WTC11 (cell line): Measurements from ENCODE around the gene NFAM1. TPM values are rescaled to one million over a fixed set of nuclear protein-coding genes. Genes with fewer than 3 reads are reported as not detected.

Experiments
- CREM ChIP-seq: sonication (generic); formaldehyde crosslinking; IDR thresholded peaks from 2 replicates; pipeline ENCODE4 v1.8.1; 2022; ENCODE audit warnings: mild to moderate bottlenecking, missing genetic modification reagents, moderate library complexity
- KAT7 ChIP-seq: sonication (generic); formaldehyde crosslinking; IDR thresholded peaks from 2 replicates; pipeline ENCODE4 v1.8.1; 2023; ENCODE audit warnings: missing genetic modification reagents, mild to moderate bottlenecking, borderline replicate concordance
- MYBL2 ChIP-seq: sonication (generic); formaldehyde crosslinking; IDR thresholded peaks from 2 replicates; pipeline ENCODE4 v1.8.1; 2023; ENCODE audit warnings: mild to moderate bottlenecking, moderate library complexity, missing genetic modification reagents
- NFATC4 ChIP-seq: fragments of 250-450 bp; sonication (Bioruptor Pico); IDR thresholded peaks from 2 replicates; pipeline ENCODE4 v1.9.0; 2021; ENCODE audit warnings: mild to moderate bottlenecking
- NFYB ChIP-seq: sonication (generic); formaldehyde crosslinking; conservative IDR thresholded peaks from 2 replicates; pipeline ENCODE4 v1.8.0; 2022; ENCODE audit warnings: low read depth, missing genetic modification reagents
- ZNF138 ChIP-seq: sonication (generic); formaldehyde crosslinking; conservative IDR thresholded peaks from 2 replicates; pipeline ENCODE4 v1.8.1; 2022; ENCODE audit warnings: mild to moderate bottlenecking, moderate library complexity, missing genetic modification reagents
- total RNA-seq: library from RNA; stranded (reverse); gene quantifications from 3 replicates; pipeline ENCODE4 v1.2.3, GENCODE V29; 2021
- TF ChIP-seq, protein P1 (sequence below): sonication (generic); formaldehyde crosslinking; IDR thresholded peaks from 2 replicates; pipeline ENCODE4 v1.8.1; 2022; ENCODE audit warnings: mild to moderate bottlenecking, missing genetic modification reagents, moderate library complexity, borderline replicate concordance
- TF ChIP-seq, protein P2 (sequence below): sonication (generic); formaldehyde crosslinking; conservative IDR thresholded peaks from 2 replicates; pipeline ENCODE4 v1.8.1; 2023; ENCODE audit warnings: mild to moderate bottlenecking, low read depth, missing genetic modification reagents, moderate library complexity
- TF ChIP-seq, protein P3 (sequence below): sonication (generic); formaldehyde crosslinking; IDR thresholded peaks from 2 replicates; pipeline ENCODE4 v1.8.1; 2022; ENCODE audit warnings: mild to moderate bottlenecking, moderate library complexity, missing genetic modification reagents
- TF ChIP-seq, protein P4 (sequence below): fragments of 200-600 bp; IDR thresholded peaks from 2 replicates; pipeline ENCODE4 v1.8.0; 2022; ENCODE audit warnings: antibody characterized with exemption
- TF ChIP-seq, protein P5 (sequence below): sonication (generic); formaldehyde crosslinking; IDR thresholded peaks from 2 replicates; pipeline ENCODE4 v1.8.1; 2023; ENCODE audit warnings: mild to moderate bottlenecking, missing genetic modification reagents
- TF ChIP-seq, protein P6 (sequence below): fragments of 250-450 bp; sonication (Bioruptor Pico); IDR thresholded peaks from 2 replicates; pipeline ENCODE4 v1.8.0; 2021; ENCODE audit warnings: mild to moderate bottlenecking
- TF ChIP-seq, protein P7 (sequence below): sonication (generic); formaldehyde crosslinking; IDR thresholded peaks from 2 replicates; pipeline ENCODE4 v1.8.0; 2022; ENCODE audit warnings: missing genetic modification reagents
- TF ChIP-seq, protein P8 (sequence below): sonication (generic); formaldehyde crosslinking; IDR thresholded peaks from 2 replicates; pipeline ENCODE4 v1.8.1; 2023; ENCODE audit warnings: mild to moderate bottlenecking, missing genetic modification reagents, borderline replicate concordance
- TF ChIP-seq, protein P9 (sequence below): sonication (generic); formaldehyde crosslinking; conservative IDR thresholded peaks from 2 replicates; pipeline ENCODE4 v1.8.1; 2022; ENCODE audit warnings: mild to moderate bottlenecking, missing genetic modification reagents
- TF ChIP-seq, protein P10 (sequence below): sonication (generic); formaldehyde crosslinking; IDR thresholded peaks from 2 replicates; pipeline ENCODE4 v1.8.1; 2023; ENCODE audit warnings: mild to moderate bottlenecking, missing genetic modification reagents, moderate library complexity
- TF ChIP-seq, protein P11 (sequence below): sonication (generic); formaldehyde crosslinking; IDR thresholded peaks from 2 replicates; pipeline ENCODE4 v1.8.1; 2022; ENCODE audit warnings: low read depth, mild to moderate bottlenecking, moderate library complexity, missing genetic modification reagents, borderline replicate concordance

Gene NFAM1
- total RNA-seq, 1 experiment from 2014 or later, result 1.6 TPM

DNA sequence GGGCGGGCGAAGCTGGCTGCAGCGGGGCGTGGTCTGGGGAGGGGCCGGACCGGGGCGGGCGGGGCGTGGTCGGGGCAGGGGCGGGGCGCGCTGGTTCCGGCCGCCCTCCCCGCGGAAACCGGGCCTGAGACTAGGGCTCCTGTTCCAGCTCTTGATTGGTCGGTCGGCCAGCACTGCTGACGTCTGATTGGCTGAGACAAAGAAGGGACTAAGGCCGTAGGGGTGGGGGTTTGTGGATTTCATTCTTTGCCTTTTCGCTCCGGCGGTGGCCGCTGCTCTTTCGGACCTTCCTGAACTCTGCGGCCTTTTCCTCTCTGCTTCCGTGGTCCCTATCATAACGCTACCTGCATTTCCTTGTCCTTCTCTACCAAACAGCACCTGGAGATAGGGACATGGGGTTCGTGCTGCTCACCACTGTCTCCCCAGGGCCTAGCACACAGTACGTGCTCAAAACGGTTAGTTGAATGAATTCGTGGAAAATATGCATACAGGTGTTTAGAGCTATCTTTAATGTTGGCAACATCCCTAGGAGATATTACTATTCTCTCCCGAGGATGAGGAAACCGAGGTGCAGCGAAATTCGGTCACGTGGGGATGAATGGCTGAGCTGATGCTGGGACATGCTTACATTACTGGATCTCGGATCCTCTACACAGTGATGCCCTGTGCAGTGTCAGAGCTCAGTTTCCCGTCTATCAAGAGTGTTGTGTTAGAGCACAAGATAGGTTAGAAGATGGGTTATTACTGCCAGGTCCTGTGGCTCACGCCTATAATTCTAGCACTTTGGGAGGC is 62.8 kb downstream of the NFAM1 start (continued):
- TF ChIP-seq, protein P1, sequence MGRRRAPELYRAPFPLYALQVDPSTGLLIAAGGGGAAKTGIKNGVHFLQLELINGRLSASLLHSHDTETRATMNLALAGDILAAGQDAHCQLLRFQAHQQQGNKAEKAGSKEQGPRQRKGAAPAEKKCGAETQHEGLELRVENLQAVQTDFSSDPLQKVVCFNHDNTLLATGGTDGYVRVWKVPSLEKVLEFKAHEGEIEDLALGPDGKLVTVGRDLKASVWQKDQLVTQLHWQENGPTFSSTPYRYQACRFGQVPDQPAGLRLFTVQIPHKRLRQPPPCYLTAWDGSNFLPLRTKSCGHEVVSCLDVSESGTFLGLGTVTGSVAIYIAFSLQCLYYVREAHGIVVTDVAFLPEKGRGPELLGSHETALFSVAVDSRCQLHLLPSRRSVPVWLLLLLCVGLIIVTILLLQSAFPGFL (CRISPR knock-in tag), result no peak
- no peak for TF ChIP-seq MYBL2 (CRISPR knock-in tag)
- TF ChIP-seq, protein P2, sequence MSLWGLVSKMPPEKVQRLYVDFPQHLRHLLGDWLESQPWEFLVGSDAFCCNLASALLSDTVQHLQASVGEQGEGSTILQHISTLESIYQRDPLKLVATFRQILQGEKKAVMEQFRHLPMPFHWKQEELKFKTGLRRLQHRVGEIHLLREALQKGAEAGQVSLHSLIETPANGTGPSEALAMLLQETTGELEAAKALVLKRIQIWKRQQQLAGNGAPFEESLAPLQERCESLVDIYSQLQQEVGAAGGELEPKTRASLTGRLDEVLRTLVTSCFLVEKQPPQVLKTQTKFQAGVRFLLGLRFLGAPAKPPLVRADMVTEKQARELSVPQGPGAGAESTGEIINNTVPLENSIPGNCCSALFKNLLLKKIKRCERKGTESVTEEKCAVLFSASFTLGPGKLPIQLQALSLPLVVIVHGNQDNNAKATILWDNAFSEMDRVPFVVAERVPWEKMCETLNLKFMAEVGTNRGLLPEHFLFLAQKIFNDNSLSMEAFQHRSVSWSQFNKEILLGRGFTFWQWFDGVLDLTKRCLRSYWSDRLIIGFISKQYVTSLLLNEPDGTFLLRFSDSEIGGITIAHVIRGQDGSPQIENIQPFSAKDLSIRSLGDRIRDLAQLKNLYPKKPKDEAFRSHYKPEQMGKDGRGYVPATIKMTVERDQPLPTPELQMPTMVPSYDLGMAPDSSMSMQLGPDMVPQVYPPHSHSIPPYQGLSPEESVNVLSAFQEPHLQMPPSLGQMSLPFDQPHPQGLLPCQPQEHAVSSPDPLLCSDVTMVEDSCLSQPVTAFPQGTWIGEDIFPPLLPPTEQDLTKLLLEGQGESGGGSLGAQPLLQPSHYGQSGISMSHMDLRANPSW, result no peak
- TF ChIP-seq, protein P3, sequence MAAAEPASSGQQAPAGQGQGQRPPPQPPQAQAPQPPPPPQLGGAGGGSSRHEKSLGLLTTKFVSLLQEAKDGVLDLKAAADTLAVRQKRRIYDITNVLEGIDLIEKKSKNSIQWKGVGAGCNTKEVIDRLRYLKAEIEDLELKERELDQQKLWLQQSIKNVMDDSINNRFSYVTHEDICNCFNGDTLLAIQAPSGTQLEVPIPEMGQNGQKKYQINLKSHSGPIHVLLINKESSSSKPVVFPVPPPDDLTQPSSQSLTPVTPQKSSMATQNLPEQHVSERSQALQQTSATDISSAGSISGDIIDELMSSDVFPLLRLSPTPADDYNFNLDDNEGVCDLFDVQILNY (CRISPR knock-in tag), result no peak
- no peak for TF ChIP-seq ZNF138 (CRISPR knock-in tag)
- TF ChIP-seq, protein P4, sequence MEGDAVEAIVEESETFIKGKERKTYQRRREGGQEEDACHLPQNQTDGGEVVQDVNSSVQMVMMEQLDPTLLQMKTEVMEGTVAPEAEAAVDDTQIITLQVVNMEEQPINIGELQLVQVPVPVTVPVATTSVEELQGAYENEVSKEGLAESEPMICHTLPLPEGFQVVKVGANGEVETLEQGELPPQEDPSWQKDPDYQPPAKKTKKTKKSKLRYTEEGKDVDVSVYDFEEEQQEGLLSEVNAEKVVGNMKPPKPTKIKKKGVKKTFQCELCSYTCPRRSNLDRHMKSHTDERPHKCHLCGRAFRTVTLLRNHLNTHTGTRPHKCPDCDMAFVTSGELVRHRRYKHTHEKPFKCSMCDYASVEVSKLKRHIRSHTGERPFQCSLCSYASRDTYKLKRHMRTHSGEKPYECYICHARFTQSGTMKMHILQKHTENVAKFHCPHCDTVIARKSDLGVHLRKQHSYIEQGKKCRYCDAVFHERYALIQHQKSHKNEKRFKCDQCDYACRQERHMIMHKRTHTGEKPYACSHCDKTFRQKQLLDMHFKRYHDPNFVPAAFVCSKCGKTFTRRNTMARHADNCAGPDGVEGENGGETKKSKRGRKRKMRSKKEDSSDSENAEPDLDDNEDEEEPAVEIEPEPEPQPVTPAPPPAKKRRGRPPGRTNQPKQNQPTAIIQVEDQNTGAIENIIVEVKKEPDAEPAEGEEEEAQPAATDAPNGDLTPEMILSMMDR, result no peak
- no peak for TF ChIP-seq CREM
- TF ChIP-seq, protein P5, sequence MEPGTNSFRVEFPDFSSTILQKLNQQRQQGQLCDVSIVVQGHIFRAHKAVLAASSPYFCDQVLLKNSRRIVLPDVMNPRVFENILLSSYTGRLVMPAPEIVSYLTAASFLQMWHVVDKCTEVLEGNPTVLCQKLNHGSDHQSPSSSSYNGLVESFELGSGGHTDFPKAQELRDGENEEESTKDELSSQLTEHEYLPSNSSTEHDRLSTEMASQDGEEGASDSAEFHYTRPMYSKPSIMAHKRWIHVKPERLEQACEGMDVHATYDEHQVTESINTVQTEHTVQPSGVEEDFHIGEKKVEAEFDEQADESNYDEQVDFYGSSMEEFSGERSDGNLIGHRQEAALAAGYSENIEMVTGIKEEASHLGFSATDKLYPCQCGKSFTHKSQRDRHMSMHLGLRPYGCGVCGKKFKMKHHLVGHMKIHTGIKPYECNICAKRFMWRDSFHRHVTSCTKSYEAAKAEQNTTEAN, result no peak
- peak; percentile 58 for TF ChIP-seq NFYB (CRISPR knock-in tag)
- TF ChIP-seq, protein P6, sequence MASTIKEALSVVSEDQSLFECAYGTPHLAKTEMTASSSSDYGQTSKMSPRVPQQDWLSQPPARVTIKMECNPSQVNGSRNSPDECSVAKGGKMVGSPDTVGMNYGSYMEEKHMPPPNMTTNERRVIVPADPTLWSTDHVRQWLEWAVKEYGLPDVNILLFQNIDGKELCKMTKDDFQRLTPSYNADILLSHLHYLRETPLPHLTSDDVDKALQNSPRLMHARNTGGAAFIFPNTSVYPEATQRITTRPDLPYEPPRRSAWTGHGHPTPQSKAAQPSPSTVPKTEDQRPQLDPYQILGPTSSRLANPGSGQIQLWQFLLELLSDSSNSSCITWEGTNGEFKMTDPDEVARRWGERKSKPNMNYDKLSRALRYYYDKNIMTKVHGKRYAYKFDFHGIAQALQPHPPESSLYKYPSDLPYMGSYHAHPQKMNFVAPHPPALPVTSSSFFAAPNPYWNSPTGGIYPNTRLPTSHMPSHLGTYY (CRISPR knock-in tag), result no peak
- no peak for TF ChIP-seq NFATC4 (CRISPR knock-in tag)
- TF ChIP-seq, protein P7, sequence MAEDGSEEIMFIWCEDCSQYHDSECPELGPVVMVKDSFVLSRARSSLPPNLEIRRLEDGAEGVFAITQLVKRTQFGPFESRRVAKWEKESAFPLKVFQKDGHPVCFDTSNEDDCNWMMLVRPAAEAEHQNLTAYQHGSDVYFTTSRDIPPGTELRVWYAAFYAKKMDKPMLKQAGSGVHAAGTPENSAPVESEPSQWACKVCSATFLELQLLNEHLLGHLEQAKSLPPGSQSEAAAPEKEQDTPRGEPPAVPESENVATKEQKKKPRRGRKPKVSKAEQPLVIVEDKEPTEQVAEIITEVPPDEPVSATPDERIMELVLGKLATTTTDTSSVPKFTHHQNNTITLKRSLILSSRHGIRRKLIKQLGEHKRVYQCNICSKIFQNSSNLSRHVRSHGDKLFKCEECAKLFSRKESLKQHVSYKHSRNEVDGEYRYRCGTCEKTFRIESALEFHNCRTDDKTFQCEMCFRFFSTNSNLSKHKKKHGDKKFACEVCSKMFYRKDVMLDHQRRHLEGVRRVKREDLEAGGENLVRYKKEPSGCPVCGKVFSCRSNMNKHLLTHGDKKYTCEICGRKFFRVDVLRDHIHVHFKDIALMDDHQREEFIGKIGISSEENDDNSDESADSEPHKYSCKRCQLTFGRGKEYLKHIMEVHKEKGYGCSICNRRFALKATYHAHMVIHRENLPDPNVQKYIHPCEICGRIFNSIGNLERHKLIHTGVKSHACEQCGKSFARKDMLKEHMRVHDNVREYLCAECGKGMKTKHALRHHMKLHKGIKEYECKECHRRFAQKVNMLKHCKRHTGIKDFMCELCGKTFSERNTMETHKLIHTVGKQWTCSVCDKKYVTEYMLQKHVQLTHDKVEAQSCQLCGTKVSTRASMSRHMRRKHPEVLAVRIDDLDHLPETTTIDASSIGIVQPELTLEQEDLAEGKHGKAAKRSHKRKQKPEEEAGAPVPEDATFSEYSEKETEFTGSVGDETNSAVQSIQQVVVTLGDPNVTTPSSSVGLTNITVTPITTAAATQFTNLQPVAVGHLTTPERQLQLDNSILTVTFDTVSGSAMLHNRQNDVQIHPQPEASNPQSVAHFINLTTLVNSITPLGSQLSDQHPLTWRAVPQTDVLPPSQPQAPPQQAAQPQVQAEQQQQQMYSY (CRISPR knock-in tag), result no peak
- TF ChIP-seq, protein P8, sequence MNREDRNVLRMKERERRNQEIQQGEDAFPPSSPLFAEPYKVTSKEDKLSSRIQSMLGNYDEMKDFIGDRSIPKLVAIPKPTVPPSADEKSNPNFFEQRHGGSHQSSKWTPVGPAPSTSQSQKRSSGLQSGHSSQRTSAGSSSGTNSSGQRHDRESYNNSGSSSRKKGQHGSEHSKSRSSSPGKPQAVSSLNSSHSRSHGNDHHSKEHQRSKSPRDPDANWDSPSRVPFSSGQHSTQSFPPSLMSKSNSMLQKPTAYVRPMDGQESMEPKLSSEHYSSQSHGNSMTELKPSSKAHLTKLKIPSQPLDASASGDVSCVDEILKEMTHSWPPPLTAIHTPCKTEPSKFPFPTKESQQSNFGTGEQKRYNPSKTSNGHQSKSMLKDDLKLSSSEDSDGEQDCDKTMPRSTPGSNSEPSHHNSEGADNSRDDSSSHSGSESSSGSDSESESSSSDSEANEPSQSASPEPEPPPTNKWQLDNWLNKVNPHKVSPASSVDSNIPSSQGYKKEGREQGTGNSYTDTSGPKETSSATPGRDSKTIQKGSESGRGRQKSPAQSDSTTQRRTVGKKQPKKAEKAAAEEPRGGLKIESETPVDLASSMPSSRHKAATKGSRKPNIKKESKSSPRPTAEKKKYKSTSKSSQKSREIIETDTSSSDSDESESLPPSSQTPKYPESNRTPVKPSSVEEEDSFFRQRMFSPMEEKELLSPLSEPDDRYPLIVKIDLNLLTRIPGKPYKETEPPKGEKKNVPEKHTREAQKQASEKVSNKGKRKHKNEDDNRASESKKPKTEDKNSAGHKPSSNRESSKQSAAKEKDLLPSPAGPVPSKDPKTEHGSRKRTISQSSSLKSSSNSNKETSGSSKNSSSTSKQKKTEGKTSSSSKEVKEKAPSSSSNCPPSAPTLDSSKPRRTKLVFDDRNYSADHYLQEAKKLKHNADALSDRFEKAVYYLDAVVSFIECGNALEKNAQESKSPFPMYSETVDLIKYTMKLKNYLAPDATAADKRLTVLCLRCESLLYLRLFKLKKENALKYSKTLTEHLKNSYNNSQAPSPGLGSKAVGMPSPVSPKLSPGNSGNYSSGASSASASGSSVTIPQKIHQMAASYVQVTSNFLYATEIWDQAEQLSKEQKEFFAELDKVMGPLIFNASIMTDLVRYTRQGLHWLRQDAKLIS, result no peak
- TF ChIP-seq, protein P9, sequence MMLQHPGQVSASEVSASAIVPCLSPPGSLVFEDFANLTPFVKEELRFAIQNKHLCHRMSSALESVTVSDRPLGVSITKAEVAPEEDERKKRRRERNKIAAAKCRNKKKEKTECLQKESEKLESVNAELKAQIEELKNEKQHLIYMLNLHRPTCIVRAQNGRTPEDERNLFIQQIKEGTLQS (CRISPR knock-in tag), result no peak
- TF ChIP-seq, protein P10, sequence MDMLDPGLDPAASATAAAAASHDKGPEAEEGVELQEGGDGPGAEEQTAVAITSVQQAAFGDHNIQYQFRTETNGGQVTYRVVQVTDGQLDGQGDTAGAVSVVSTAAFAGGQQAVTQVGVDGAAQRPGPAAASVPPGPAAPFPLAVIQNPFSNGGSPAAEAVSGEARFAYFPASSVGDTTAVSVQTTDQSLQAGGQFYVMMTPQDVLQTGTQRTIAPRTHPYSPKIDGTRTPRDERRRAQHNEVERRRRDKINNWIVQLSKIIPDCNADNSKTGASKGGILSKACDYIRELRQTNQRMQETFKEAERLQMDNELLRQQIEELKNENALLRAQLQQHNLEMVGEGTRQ, result peak; percentile 75
- no peak for TF ChIP-seq KAT7 (CRISPR knock-in tag)
- TF ChIP-seq, protein P11, sequence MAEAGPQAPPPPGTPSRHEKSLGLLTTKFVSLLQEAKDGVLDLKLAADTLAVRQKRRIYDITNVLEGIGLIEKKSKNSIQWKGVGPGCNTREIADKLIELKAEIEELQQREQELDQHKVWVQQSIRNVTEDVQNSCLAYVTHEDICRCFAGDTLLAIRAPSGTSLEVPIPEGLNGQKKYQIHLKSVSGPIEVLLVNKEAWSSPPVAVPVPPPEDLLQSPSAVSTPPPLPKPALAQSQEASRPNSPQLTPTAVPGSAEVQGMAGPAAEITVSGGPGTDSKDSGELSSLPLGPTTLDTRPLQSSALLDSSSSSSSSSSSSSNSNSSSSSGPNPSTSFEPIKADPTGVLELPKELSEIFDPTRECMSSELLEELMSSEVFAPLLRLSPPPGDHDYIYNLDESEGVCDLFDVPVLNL (CRISPR knock-in tag), result no peak
